Peyer's patch (tissue), 4 donors: ENCODE results near the gene SERPINE2. TPM values are rescaled to one million over a fixed set of nuclear protein-coding genes. Genes with fewer than 3 reads are reported as not detected.
A peak's percentile ranks its signal among the peaks of the same experiment; 100 is the strongest.

ENCODE experiments used
- DNase-seq, 3 donors: peaks; one replicate each; pipeline ENCODE4 v3.0.0-alpha.2; 2017 to 2019
- H3K27ac ChIP-seq, 4 donors: fragments of 200-600 bp; sonication (generic); one replicate each; pipeline ENCODE4 v1.5.1; 2016 to 2019
- H3K27me3 ChIP-seq, 2 donors: fragments of 200-600 bp; sonication (generic); one replicate each; pipeline ENCODE4 v1.5.1; 2019
- H3K36me3 ChIP-seq, 3 donors: fragments of 200-600 bp; sonication (generic); one replicate each; pipeline ENCODE4 v1.5.1; 2016 to 2019
- H3K4me1 ChIP-seq, 4 donors: fragments of 200-600 bp; sonication (generic); one replicate each; pipeline ENCODE4 v1.5.1; 2016 to 2019
- H3K4me3 ChIP-seq, 4 donors: fragments of 200-600 bp; sonication (generic); 1 replicate in 3 of 4; 2 replicates in 1 of 4; pipeline ENCODE4 v1.5.1; 2016 to 2019; ENCODE audit warnings: mild to moderate bottlenecking in 1 of 4
- H3K9me3 ChIP-seq, 4 donors: fragments of 200-600 bp; sonication (generic); one replicate each; pipeline ENCODE4 v1.5.1; 2016 to 2019; ENCODE audit warnings: mild to moderate bottlenecking in 1 of 4
- POLR2A ChIP-seq, 2 donors: fragments of 450-650 bp; IDR thresholded peaks; one replicate each; pipeline ENCODE4 v1.5.1; 2017; ENCODE audit warnings: antibody characterized with exemption in 2 of 2, mild to moderate bottlenecking in 2 of 2, moderate library complexity in 2 of 2
- total RNA-seq, 4 donors: library from RNA; depleted of rRNA; stranded (reverse); fragments of >200 nt; gene quantifications; one replicate each; pipeline ENCODE4 v1.1.0, GENCODE V29; 2016
- TF ChIP-seq, protein P1 (sequence below), 6 experiments: fragments of 450-650 bp in 4 of 6; fragments of 200-600 bp in 2 of 6; sonication (generic) in 1 of 6; IDR thresholded peaks; one replicate each; pipeline ENCODE4 v1.5.1; 2017 to 2019; ENCODE audit warnings: antibody characterized with exemption in 6 of 6, mild to moderate bottlenecking in 3 of 6, moderate library complexity in 1 of 6

Gene SERPINE2
- total RNA-seq, 4 donors from 2014 or later, result 2.8 to 19.8 (median 15.5) TPM

DNA sequence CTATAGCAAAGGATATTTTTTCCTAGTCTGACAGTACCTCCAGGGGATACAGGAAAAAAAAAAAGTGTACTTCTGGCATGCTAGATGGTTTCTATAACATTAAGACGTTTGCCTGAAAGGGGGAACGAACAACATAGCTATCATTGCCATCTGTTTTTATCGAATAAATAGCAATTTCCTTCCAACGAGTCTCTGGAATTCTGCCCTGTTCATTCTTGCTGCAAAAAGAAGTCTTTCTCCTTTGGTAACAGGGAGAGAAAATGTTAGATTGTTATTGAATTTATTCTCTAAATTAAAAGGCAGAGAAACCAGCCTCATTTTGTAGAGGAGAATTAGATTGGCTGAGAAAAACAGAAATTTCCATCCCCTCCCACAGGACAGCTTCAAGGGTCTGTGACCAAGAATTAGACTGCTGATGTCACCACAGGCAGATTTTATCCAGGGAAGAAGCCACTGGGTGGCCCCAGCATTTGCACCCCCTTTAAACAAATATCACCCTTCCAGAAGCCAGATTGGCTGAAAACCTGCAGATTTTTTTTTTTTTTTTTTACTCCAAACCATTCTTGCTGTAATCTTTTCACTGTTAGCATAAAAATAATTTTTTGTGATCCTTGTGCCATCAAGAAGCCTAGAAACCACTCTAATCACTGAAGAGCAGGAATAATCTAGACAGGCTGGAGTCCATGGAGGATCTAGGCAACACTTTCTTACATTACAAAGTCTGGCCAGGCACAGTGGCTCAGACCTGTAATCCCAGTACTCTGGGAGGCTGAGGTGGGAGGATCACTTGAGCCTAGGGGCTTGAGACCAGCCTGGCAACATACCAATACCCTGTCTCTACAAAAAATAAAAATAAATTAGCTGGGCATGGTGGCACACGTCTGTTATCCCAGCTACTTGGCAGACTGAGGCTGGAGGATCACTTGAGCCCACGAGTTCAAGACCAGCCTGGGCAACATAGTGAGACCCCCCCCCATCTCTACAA is 106.0 kb downstream of the SERPINE2 start:
- H3K27ac ChIP-seq, result no peak overlapping the region
- no peaks in the 10 kb centered on the region for H3K9me3 ChIP-seq
- H3K4me3 ChIP-seq, result no peak overlapping the region
- TF ChIP-seq, protein P1, sequence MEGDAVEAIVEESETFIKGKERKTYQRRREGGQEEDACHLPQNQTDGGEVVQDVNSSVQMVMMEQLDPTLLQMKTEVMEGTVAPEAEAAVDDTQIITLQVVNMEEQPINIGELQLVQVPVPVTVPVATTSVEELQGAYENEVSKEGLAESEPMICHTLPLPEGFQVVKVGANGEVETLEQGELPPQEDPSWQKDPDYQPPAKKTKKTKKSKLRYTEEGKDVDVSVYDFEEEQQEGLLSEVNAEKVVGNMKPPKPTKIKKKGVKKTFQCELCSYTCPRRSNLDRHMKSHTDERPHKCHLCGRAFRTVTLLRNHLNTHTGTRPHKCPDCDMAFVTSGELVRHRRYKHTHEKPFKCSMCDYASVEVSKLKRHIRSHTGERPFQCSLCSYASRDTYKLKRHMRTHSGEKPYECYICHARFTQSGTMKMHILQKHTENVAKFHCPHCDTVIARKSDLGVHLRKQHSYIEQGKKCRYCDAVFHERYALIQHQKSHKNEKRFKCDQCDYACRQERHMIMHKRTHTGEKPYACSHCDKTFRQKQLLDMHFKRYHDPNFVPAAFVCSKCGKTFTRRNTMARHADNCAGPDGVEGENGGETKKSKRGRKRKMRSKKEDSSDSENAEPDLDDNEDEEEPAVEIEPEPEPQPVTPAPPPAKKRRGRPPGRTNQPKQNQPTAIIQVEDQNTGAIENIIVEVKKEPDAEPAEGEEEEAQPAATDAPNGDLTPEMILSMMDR (IDR thresholded peaks at IDR 0.05), result no peak
- TF ChIP-seq POLR2A (IDR thresholded peaks at IDR 0.05), result no peak
- peaks cover 4 to 55% (median 14%) of the 10 kb centered on the region in 4 donors for H3K4me1 ChIP-seq
- no peaks in the 10 kb centered on the region for H3K27me3 ChIP-seq
- H3K36me3 ChIP-seq, result no peaks in the 10 kb centered on the region
- no peak for DNase-seq

DNA sequence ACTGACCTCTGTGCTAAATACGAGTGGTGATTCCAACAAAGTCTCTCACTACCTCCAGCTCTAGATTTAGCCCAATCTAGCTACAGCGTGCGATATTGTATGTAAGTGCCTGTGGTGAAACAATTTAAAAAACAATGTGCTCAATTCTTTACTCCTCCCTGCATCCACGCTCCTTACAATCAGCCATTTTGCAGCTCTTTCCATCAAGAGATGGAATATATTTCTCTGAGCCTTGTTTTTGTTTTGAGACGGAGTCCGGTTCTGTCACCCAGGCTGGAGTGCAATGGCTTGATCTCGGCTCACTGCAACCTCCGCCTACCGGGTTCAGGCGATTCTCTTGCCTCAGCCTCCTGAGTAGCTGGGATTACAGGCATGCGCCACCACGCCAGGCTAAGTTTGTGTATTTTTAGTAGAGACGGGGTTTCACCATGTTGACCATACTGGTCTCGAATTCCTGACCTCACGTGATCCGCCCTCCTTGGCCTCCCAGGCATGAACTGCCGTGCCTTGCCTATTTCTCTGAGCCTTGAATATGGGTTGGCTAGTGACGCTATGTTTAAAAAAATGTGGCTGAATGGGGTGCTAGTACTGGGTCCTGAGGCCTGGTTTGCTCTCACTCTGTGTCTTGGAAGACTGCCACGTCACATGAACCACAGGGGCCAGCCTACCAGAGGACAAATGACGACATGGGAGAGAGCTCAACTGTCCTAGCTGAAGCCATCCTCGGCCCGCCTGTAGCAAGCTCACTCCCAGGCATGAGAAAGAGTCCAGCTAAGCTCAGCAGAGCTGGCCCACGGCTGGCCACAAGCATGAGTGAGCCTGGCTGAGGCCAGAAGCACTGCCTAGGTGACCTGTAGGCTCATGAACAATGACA is 108.7 kb downstream of the SERPINE2 start:
- Histone ChIP-seq H3K27ac (peak overlapping the region in 1 of 4 donors; percentile 3), H3K4me3 (no peak overlapping the region), H3K4me1 (peaks cover 0 to 38% (median 10%) of the 10 kb centered on the region in 4 donors), H3K9me3 (no peaks in the 10 kb centered on the region), H3K27me3 (no peaks in the 10 kb centered on the region), H3K36me3 (no peaks in the 10 kb centered on the region)
- DNase-seq, result peak in 1 of 3 donors; percentile 60
- TF ChIP-seq, protein P1 (IDR thresholded peaks at IDR 0.05), result no peak
- TF ChIP-seq POLR2A (IDR thresholded peaks at IDR 0.05), result no peak

DNA sequence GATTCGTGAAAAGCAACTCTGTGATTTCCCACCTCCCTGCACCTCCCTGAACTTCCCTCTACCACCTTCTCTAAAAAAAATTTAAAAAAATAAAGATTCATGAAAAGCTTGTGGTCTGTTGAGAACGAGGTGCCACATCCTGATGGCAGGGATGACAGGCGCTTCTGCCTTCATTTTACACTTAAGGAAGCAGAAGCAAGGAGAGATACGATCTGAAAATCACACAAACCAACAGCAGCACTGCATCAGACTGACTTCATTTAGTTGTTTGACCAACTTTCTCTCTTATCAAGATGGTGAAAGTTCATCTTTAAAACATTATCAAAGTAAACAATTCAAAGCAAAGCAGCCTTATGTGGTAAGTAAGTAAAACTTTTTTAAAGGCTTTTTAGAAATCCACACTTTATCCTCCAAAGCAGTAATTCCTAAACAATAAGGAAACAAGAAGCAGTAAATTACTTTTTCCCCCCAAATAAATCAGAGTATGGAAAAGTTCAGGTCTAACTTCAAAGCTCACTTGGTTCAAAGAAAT is 109.4 kb downstream of the SERPINE2 start:
- H3K4me1 ChIP-seq, result peaks cover 0 to 32% (median 10%) of the 10 kb centered on the region in 4 donors
- TF ChIP-seq POLR2A (IDR thresholded peaks at IDR 0.05), result no peak
- TF ChIP-seq, protein P1 (IDR thresholded peaks at IDR 0.05), result no peak
- H3K36me3 ChIP-seq, result no peaks in the 10 kb centered on the region

DNA sequence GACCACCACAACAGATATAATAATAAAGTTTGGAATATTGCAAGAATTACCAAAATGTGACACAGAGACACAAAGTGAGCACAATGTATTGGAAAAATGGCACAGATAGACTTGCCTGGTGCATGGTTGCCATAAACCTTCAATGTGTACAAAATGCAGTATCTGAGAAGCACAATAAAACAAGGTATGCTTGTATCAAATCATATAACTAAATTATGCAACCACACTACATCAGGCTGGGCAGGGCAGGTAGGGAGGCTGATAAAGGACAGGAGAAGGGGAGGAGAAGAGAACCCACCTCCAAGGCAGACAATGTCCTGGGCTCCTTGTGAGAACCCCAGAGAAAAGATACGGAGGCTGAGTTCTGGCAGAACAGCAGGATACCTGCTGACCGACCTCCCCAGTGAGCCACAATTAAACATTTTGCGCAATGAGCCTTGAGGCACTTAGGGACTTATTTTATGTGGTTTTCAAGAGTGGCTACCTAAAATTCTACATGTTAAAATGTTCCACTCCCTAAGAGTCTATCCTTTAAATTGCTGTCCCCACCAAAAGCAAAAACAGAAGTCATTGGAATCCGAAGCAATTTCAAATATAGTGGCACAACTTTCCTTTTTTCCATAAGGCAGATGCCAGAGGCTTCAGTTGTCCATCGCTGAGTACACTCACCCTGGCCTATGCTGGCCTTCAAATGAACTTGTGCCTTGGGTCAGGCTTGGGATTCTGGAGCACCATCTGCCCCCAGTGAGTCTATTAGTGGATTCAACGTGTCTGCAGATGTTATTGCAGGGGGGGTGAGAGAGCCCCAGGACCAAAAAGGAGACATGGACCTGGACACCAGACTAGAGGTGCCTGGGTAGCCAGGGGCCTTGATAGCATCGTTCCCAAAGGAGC is 110.7 kb downstream of the SERPINE2 start:
- Histone ChIP-seq H3K27ac (no peak overlapping the region), H3K4me1 (peaks cover 0 to 26% (median 10%) of the 10 kb centered on the region in 4 donors), H3K27me3 (no peaks in the 10 kb centered on the region), H3K9me3 (no peaks in the 10 kb centered on the region), H3K4me3 (no peak overlapping the region), H3K36me3 (no peaks in the 10 kb centered on the region)
- DNase-seq, result no peak
- TF ChIP-seq, protein P1 (IDR thresholded peaks at IDR 0.05), result no peak
- TF ChIP-seq POLR2A (IDR thresholded peaks at IDR 0.05), result no peak

More for the DNA sequence above, 109.4 kb downstream of the SERPINE2 start:
- peak overlapping the region in 1 of 4 donors; percentile 3 for H3K27ac ChIP-seq
- H3K27me3 ChIP-seq, result no peaks in the 10 kb centered on the region
- H3K9me3 ChIP-seq, result no peaks in the 10 kb centered on the region
- no peak for DNase-seq
- H3K4me3 ChIP-seq, result no peak overlapping the region
